HFF-Myc (cell line): ENCODE data around the gene ASIP.

Source experiments
- DNase-seq: peaks from one replicate; pipeline ENCODE4 v3.0.0-alpha.2; 2011; ENCODE audit warnings: low read depth; ENCODE audit errors: extremely low read depth
- H3K4me3 ChIP-seq: replicated peaks from 2 replicates; pipeline ENCODE4 v1.5.1; 2011; ENCODE audit warnings: low read depth, mild to moderate bottlenecking, control low read depth, low read length
- CTCF ChIP-seq: IDR thresholded peaks from 2 replicates; pipeline ENCODE4 v1.5.1; 2012; ENCODE audit warnings: mild to moderate bottlenecking, low read depth, low read length, control low read depth; ENCODE audit errors: missing control alignments

The ASIP gene

GRCh38 chr20:34268851-34269636, 27.8 kb downstream of the ASIP start:
- peak overlapping the region; percentile 29 for H3K4me3 ChIP-seq
- no peak for DNase-seq
- TF ChIP-seq CTCF: peak; percentile 2

GRCh38 chr20:34269996-34270627, 28.9 kb downstream of the ASIP start:
- TF ChIP-seq CTCF: no peak
- peak; percentile 38 for DNase-seq
- no peak overlapping the region for H3K4me3 ChIP-seq

GRCh38 chr20:34271956-34272355, 30.7 kb downstream of the ASIP start:
- no peak for DNase-seq
- TF ChIP-seq CTCF: no peak

GRCh38 chr20:34274694-34275093, 33.5 kb downstream of the ASIP start:
- DNase-seq: no peak
- TF ChIP-seq CTCF: no peak
- H3K4me3 ChIP-seq: no peak overlapping the region

More at GRCh38 chr20:34271956-34272355, 30.7 kb downstream of the ASIP start:
- H3K4me3 ChIP-seq: no peak overlapping the region

- TF ChIP-seq CTCF: no peak
- no peak overlapping the region for H3K4me3 ChIP-seq
- DNase-seq: no peak
Measured at GRCh38 chr20:34281177-34281576, 40.0 kb downstream of the ASIP start.

- no peak overlapping the region for H3K4me3 ChIP-seq
- DNase-seq: no peak
- no peak for TF ChIP-seq CTCF
Measured at GRCh38 chr20:34282041-34282440, 40.8 kb downstream of the ASIP start.

GRCh38 chr20:34283844-34284243, 42.6 kb downstream of the ASIP start:
- no peak overlapping the region for H3K4me3 ChIP-seq

More at GRCh38 chr20:34283844-34284243, 42.6 kb downstream of the ASIP start:
- DNase-seq: no peak
- TF ChIP-seq CTCF: no peak
